CD14-positive monocyte (primary cell): ENCODE results near the gene PKP3. TPM values are rescaled to one million over a fixed set of nuclear protein-coding genes. Genes with fewer than 3 reads are reported as not detected.
A peak's percentile ranks its signal among the peaks of the same experiment; 100 is the strongest.

Experiments used
- DNase-seq, 3 donors: peaks; one replicate each; pipeline ENCODE4 v3.0.0-alpha.2; 2011 to 2022
- H2AFZ ChIP-seq: 2 replicates; pipeline ENCODE4 v1.6.0; 2012; ENCODE audit warnings: mild to moderate bottlenecking, low read depth, low read length, inconsistent platforms; ENCODE audit not compliant: insufficient read depth, poor library complexity, severe bottlenecking
- H3K27ac ChIP-seq, 2 donors: 1 replicate in 1 of 2; 2 replicates in 1 of 2; pipeline ENCODE4 v1.5.1; 2012 to 2013; ENCODE audit warnings: low read length in 2 of 2, control low read depth in 1 of 2, inconsistent platforms in 1 of 2, low read depth in 1 of 2, mild to moderate bottlenecking in 1 of 2
- H3K27me3 ChIP-seq, 2 donors: one replicate each; pipeline versions ENCODE4 v1.6.0 to v1.6.1; 2011 to 2013; ENCODE audit warnings: low read length in 2 of 2; ENCODE audit not compliant: control insufficient read depth in 2 of 2, insufficient read depth in 2 of 2
- H3K36me3 ChIP-seq, 2 donors: replicated peaks in 1 of 2; 1 replicate in 1 of 2; 2 replicates in 1 of 2; pipeline versions ENCODE4 v1.5.1 to v1.6.1; 2012 to 2013; ENCODE audit warnings: low read length in 2 of 2, control low read depth in 1 of 2, inconsistent platforms in 1 of 2, mild to moderate bottlenecking in 1 of 2; ENCODE audit not compliant: insufficient read depth in 2 of 2, control insufficient read depth in 1 of 2
- H3K4me1 ChIP-seq, 2 donors: 1 replicate in 1 of 2; 2 replicates in 1 of 2; pipeline versions ENCODE4 v1.5.1 to v1.6.1; 2012 to 2013; ENCODE audit warnings: low read length in 2 of 2, control low read depth in 1 of 2, inconsistent platforms in 1 of 2, mild to moderate bottlenecking in 1 of 2, moderate library complexity in 1 of 2; ENCODE audit not compliant: insufficient read depth in 2 of 2, control insufficient read depth in 1 of 2
- H3K4me2 ChIP-seq: replicated peaks from 2 replicates; pipeline ENCODE3; 2012; ENCODE audit warnings: low read length, moderate library complexity, mild to moderate bottlenecking; ENCODE audit not compliant: poor library complexity, severe bottlenecking; ENCODE audit errors: extremely low read depth
- H3K4me3 ChIP-seq, 3 experiments: fragments of 200-600 bp in 1 of 3; sonication (generic) in 1 of 3; replicated peaks in 1 of 3; 1 replicate in 2 of 3; 2 replicates in 1 of 3; pipeline ENCODE4 v1.5.1; 2011 to 2013; ENCODE audit warnings: low read length in 3 of 3, mild to moderate bottlenecking in 3 of 3, control low read depth in 2 of 3, low read depth in 2 of 3, inconsistent platforms in 1 of 3, moderate library complexity in 1 of 3
- H3K79me2 ChIP-seq: 2 replicates; pipeline ENCODE4 v1.6.0; 2012; ENCODE audit warnings: mild to moderate bottlenecking, control low read depth, inconsistent platforms, low read length, moderate library complexity; ENCODE audit not compliant: insufficient read depth
- H3K9ac ChIP-seq: 2 replicates; pipeline ENCODE4 v1.6.0; 2017; ENCODE audit warnings: low read length, mild to moderate bottlenecking; ENCODE audit not compliant: insufficient read depth, poor library complexity, severe bottlenecking
- H3K9me3 ChIP-seq, 2 donors: replicated peaks in 1 of 2; 1 replicate in 1 of 2; 2 replicates in 1 of 2; pipeline versions ENCODE4 v1.5.1 to v1.6.1; 2012 to 2013; ENCODE audit warnings: low read length in 2 of 2, control low read depth in 1 of 2; ENCODE audit not compliant: control insufficient read depth in 1 of 2, insufficient read depth in 1 of 2
- H4K20me1 ChIP-seq: 2 replicates; pipeline ENCODE4 v1.6.0; 2012; ENCODE audit warnings: mild to moderate bottlenecking, low read length, control low read depth, moderate library complexity; ENCODE audit not compliant: insufficient read depth
- H3K27ac Mint-ChIP-seq, 7 donors: one replicate each; pipeline ENCODE4 v1.8.0; 2020; ENCODE audit warnings: mild to moderate bottlenecking in 7 of 7, mixed read lengths in 7 of 7, moderate library complexity in 6 of 7, inconsistent platforms in 2 of 7
- H3K27me3 Mint-ChIP-seq, 3 donors: one replicate each; pipeline ENCODE4 v1.8.0; 2021 to 2022; ENCODE audit warnings: low read depth in 3 of 3, mild to moderate bottlenecking in 3 of 3, mixed read lengths in 3 of 3, moderate library complexity in 3 of 3, inconsistent platforms in 1 of 3
- H3K36me3 Mint-ChIP-seq, 2 donors: one replicate each; pipeline ENCODE4 v1.8.0; 2020; ENCODE audit warnings: mixed read lengths in 2 of 2, inconsistent platforms in 1 of 2, mild to moderate bottlenecking in 1 of 2
- H3K4me1 Mint-ChIP-seq: one replicate; pipeline ENCODE4 v1.8.0; 2020; ENCODE audit warnings: mild to moderate bottlenecking, mixed read lengths
- H3K4me3 Mint-ChIP-seq, 2 donors: one replicate each; pipeline ENCODE4 v1.8.0; 2020; ENCODE audit warnings: mild to moderate bottlenecking in 2 of 2, mixed read lengths in 2 of 2, moderate library complexity in 1 of 2
- H3K9me3 Mint-ChIP-seq, 7 donors: one replicate each; pipeline ENCODE4 v1.8.0; 2020 to 2022; ENCODE audit warnings: mixed read lengths in 7 of 7, mild to moderate bottlenecking in 6 of 7, moderate library complexity in 6 of 7, inconsistent platforms in 2 of 7
- WGBS: methylation state at CpG from one replicate; pipeline ENCODE4 v1.1.5; 2013; ENCODE audit warnings: missing lambda C conversion rate; ENCODE audit not compliant: insufficient coverage; 5-methylcytosine and 5-hydroxymethylcytosine counted together
- intact Hi-C, 2 donors: fragments of 100-400 bp; cut with micrococcal nuclease; formaldehyde crosslinking; loops; one replicate each; pipeline versions ENCODE4 v1.15.0 to v1.15.1; 2023
- polyA plus RNA-seq, 3 donors: library from polyadenylated mRNA; depleted of rRNA in 1 of 3; unstranded in 2 of 3; stranded (reverse) in 1 of 3; fragments of 300-500 nt in 2 of 3; fragments of >200 nt in 1 of 3; fragmentation: Illumina TruSeq in 2 of 3; gene quantifications; 1 replicate in 2 of 3; 2 replicates in 1 of 3; pipeline ENCODE4 v1.2.3, GENCODE V29; 2012 to 2021
- TF ChIP-seq, protein P1 (sequence below): fragments of 200-600 bp; IDR thresholded peaks from one replicate; pipeline ENCODE4 v1.8.0; 2022; ENCODE audit warnings: antibody characterized with exemption, mild to moderate bottlenecking

PKP3 gene
- polyA plus RNA-seq, 3 donors = not detected

DNA sequence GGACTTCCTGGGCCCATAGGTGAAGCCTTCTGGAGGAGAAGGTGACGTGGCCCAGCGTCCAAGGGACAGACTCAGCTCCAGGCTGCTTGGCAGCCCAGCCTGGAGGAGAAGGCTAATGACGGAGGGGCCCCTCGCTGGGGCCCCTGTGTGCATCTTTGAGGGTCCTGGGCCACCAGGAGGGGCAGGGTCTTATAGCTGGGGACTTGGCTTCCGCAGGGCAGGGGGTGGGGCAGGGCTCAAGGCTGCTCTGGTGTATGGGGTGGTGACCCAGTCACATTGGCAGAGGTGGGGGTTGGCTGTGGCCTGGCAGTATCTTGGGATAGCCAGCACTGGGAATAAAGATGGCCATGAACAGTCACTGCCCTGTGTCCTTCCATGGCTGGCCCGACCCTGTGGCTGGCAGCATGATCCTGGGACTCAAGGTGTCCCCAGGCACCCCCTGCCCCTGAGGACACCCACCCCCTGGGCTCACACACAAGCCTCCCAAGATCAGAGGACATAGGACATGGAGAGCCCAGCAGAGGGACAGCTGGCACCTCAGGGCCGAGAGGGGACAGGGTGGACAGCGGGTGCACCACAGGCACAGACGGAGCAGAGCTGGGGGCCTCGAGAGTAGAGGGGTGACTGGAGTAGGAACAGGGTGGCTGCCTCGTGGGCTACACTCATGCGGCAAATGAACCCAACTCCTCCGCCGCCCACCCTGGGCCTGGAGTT lies 10.7 kb downstream of the PKP3 start:
- H3K36me3 ChIP-seq = peaks cover 0 to 2% of the 10 kb centered on the region in 2 donors
- H2AFZ ChIP-seq = no peak overlapping the region
- H3K4me1 ChIP-seq = peaks cover 15 to 21% of the 10 kb centered on the region in 2 donors
- intact Hi-C loops = loop anchor here in 1 of 2 donors (5.0 kb wide), 2 partner anchors 103 to 167 kb away; partner anchors contain the start of genes PSMD13, RNH1 and SIRT3
- H3K9me3 ChIP-seq = peaks cover 4 to 6% of the 10 kb centered on the region in 2 donors
- H4K20me1 ChIP-seq = peaks cover 2% of the 10 kb centered on the region
- H3K9ac ChIP-seq = no peak overlapping the region
- Mint-ChIP-seq H3K27ac (peak overlapping the region in 5 of 7 donors; percentile 28 to 68 (median 46)), H3K4me1 (peaks cover 7% of the 10 kb centered on the region), H3K9me3 (peaks cover 0 to 6% (median 3%) of the 10 kb centered on the region in 7 donors), H3K36me3 (no peaks in the 10 kb centered on the region), H3K27me3 (peaks cover 1 to 17% (median 3%) of the 10 kb centered on the region in 3 donors), H3K4me3 (no peak overlapping the region)
- no peak overlapping the region for H3K27ac ChIP-seq
- H3K79me2 ChIP-seq = no peaks in the 10 kb centered on the region
- 97% methylated on average over 7 of the region's 14 CpGs for WGBS
- no peak overlapping the region for H3K4me2 ChIP-seq
- no peak overlapping the region for H3K4me3 ChIP-seq
- TF ChIP-seq, protein P1, sequence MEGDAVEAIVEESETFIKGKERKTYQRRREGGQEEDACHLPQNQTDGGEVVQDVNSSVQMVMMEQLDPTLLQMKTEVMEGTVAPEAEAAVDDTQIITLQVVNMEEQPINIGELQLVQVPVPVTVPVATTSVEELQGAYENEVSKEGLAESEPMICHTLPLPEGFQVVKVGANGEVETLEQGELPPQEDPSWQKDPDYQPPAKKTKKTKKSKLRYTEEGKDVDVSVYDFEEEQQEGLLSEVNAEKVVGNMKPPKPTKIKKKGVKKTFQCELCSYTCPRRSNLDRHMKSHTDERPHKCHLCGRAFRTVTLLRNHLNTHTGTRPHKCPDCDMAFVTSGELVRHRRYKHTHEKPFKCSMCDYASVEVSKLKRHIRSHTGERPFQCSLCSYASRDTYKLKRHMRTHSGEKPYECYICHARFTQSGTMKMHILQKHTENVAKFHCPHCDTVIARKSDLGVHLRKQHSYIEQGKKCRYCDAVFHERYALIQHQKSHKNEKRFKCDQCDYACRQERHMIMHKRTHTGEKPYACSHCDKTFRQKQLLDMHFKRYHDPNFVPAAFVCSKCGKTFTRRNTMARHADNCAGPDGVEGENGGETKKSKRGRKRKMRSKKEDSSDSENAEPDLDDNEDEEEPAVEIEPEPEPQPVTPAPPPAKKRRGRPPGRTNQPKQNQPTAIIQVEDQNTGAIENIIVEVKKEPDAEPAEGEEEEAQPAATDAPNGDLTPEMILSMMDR = no peak
- no peak for DNase-seq
- no peaks in the 10 kb centered on the region for H3K27me3 ChIP-seq

GRCh38 chr11:405323-405953 lies 11.4 kb downstream of the PKP3 start:
- Histone ChIP-seq H3K9ac (no peak overlapping the region), H3K9me3 (no peaks in the 10 kb centered on the region), H3K36me3 (peaks cover 0 to 2% of the 10 kb centered on the region in 2 donors), H4K20me1 (peaks cover 4% of the 10 kb centered on the region), H3K4me2 (no peak overlapping the region), H3K4me3 (no peak overlapping the region), H3K79me2 (no peaks in the 10 kb centered on the region), H3K27me3 (no peaks in the 10 kb centered on the region), H2AFZ (no peak overlapping the region), H3K27ac (no peak overlapping the region), H3K4me1 (peaks cover 15 to 21% of the 10 kb centered on the region in 2 donors)
- peak overlapping the region in 1 of 2 donors; percentile 30 for H3K4me3 Mint-ChIP-seq
- H3K9me3 Mint-ChIP-seq = no peaks in the 10 kb centered on the region
- H3K36me3 Mint-ChIP-seq = no peaks in the 10 kb centered on the region
- WGBS = 87% methylated on average over 16 of the region's 17 CpGs
- H3K4me1 Mint-ChIP-seq = peaks cover 7% of the 10 kb centered on the region
- peak overlapping the region in 3 of 7 donors; percentile 37 to 73 (median 63) for H3K27ac Mint-ChIP-seq
- DNase-seq = no peak
- H3K27me3 Mint-ChIP-seq = peaks cover 0 to 12% (median 1%) of the 10 kb centered on the region in 3 donors
- TF ChIP-seq, protein P1 = no peak
- intact Hi-C loops = loop anchor here in 1 of 2 donors (5.0 kb wide), 2 partner anchors 102 to 168 kb away; partner anchors contain the start of genes PSMD13, RNH1 and SIRT3
